GM23338 (cell line): Measurements from ENCODE around the gene DENND5A.

Experiments used
- POLR2AphosphoS5 ChIP-seq: IDR thresholded peaks from 2 replicates; pipeline ENCODE4 v1.6.1; 2016; ENCODE audit warnings: antibody characterized with exemption, low read depth
- TF ChIP-seq, protein P1 (sequence below), 2 experiments: fragments of 200-600 bp in 1 of 2; sonication (generic) in 1 of 2; conservative IDR thresholded peaks; 2 replicates each; pipeline versions ENCODE4 v1.5.1 to v1.6.1; 2016 to 2017; ENCODE audit warnings: antibody characterized with exemption in 2 of 2, low read depth in 2 of 2, mild to moderate bottlenecking in 2 of 2, moderate library complexity in 1 of 2
- TF ChIP-seq, protein P2 (sequence below): IDR thresholded peaks from one replicate; pipeline ENCODE4 v1.6.1; 2018; ENCODE audit warnings: antibody characterized with exemption; ENCODE audit not compliant: unreplicated experiment

DNA sequence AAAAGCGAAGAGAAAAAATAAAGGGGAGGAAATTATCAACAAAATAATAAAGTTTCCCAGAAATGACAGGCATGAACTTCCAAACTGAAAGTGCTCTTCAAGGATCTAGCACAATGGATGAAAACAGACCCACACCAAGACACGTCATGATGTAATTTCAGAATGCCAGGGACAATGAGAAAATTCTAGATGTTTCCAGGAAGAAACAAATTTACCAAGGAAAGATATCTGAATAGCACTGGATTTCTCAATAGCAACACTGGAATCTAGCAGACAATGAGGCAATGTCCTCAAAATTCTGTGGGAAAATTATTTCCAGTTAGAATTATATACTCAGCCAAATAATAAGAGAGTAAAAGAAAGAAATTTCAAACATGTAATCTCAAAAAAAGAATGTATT lies 46.0 kb downstream of the DENND5A start:
- TF ChIP-seq, protein P1, sequence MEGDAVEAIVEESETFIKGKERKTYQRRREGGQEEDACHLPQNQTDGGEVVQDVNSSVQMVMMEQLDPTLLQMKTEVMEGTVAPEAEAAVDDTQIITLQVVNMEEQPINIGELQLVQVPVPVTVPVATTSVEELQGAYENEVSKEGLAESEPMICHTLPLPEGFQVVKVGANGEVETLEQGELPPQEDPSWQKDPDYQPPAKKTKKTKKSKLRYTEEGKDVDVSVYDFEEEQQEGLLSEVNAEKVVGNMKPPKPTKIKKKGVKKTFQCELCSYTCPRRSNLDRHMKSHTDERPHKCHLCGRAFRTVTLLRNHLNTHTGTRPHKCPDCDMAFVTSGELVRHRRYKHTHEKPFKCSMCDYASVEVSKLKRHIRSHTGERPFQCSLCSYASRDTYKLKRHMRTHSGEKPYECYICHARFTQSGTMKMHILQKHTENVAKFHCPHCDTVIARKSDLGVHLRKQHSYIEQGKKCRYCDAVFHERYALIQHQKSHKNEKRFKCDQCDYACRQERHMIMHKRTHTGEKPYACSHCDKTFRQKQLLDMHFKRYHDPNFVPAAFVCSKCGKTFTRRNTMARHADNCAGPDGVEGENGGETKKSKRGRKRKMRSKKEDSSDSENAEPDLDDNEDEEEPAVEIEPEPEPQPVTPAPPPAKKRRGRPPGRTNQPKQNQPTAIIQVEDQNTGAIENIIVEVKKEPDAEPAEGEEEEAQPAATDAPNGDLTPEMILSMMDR (conservative IDR thresholded peaks at IDR 0.05; ENCODE audit: low read depth in 2 of 2), result no peak
- TF ChIP-seq, protein P2, sequence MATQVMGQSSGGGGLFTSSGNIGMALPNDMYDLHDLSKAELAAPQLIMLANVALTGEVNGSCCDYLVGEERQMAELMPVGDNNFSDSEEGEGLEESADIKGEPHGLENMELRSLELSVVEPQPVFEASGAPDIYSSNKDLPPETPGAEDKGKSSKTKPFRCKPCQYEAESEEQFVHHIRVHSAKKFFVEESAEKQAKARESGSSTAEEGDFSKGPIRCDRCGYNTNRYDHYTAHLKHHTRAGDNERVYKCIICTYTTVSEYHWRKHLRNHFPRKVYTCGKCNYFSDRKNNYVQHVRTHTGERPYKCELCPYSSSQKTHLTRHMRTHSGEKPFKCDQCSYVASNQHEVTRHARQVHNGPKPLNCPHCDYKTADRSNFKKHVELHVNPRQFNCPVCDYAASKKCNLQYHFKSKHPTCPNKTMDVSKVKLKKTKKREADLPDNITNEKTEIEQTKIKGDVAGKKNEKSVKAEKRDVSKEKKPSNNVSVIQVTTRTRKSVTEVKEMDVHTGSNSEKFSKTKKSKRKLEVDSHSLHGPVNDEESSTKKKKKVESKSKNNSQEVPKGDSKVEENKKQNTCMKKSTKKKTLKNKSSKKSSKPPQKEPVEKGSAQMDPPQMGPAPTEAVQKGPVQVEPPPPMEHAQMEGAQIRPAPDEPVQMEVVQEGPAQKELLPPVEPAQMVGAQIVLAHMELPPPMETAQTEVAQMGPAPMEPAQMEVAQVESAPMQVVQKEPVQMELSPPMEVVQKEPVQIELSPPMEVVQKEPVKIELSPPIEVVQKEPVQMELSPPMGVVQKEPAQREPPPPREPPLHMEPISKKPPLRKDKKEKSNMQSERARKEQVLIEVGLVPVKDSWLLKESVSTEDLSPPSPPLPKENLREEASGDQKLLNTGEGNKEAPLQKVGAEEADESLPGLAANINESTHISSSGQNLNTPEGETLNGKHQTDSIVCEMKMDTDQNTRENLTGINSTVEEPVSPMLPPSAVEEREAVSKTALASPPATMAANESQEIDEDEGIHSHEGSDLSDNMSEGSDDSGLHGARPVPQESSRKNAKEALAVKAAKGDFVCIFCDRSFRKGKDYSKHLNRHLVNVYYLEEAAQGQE, result no peak
- TF ChIP-seq POLR2AphosphoS5, result no peak
